ENCODE results near the gene PRF1.
"Not testable (repeated sequence)": the region's sequence is repeated elsewhere in the genome, so short reads cannot be mapped to it uniquely, and the experiment has no call there.

PRF1 gene

DNA sequence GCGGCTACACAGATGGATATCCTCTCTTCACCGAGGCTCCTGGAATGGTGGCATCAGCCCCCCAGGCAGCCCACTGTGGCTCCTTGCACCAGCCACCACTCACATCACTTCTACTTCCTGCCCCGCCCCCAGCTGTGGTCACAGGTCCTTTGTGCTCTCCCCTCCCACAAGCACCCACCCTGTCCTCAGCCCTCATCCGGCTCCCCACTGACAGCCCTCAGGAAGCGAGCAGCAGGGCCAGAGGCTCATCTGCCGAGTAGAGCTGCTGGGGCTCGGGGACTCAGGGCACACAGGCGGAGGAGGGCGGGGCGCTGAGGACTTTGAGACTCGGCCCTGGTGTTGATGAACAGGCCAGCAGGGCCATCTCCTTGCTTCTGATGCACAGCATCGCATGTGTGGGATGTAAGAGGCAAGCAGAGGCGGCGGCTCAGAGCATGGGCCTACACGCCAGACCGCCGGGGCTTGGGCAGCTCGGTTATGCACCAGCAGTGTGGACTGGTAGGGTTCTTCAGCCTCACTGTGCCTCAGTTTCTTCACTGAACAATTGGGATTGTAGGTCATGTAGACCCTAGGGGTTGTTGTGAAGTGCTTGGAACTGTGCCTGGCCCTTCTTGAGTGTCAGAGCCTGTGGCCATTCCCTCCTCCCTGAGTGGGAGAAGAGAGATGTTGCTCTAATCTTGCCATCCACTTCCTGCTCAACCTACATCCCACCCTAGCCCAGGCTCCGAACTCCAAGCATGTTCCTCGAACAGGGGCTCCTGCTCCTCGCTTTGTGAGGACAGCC is at the start of gene PRF1:
Gene PRF1 (minus strand): TSS at position 77 of the 784 bp plus-strand sequence. CDS start 1,839 bp downstream, outside the sequence.
- H3K4me3 ChIP-seq (ENCODE audit: low read length) = no peak within 1 kb of the TSS
- no peak for TF ChIP-seq CTCF (conservative IDR thresholded peaks at IDR 0.05; ENCODE audit: low read length)
- no peak for DNase-seq (ENCODE audit: low read depth)

GRCh38 chr10:70651661-70652060 is 49.1 kb upstream of the PRF1 start:
- no peak for DNase-seq (ENCODE audit: low read depth)
- no peak overlapping the region for H3K4me3 ChIP-seq (ENCODE audit: low read length)
- TF ChIP-seq CTCF (conservative IDR thresholded peaks at IDR 0.05; ENCODE audit: low read length) = no peak

GRCh38 chr10:70650718-70651117 is 48.2 kb upstream of the PRF1 start:
- no peak for DNase-seq (ENCODE audit: low read depth)
- TF ChIP-seq CTCF (conservative IDR thresholded peaks at IDR 0.05; ENCODE audit: low read length) = no peak
- H3K4me3 ChIP-seq (ENCODE audit: low read length) = no peak overlapping the region

DNA sequence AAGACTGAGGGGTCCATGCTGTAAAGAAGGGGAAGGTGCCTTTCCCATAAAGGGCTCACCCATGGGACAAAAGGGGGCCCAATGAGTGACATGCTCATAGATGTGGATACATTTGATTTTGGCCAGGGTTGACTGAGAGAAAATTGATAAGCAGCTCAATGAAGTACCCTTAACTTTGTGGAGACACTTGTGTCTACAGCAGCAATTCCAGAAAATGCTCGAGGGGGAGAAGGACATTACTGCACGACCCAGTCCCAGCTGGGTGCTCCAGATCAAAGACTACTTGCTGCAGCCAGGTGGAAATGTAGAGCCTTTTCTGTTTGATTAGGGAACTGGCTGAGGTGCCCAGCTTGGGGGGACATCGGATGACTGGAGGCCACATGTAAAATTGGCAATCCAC is 47.6 kb upstream of the PRF1 start:
- DNase-seq (ENCODE audit: low read depth) = no peak
- no peak for TF ChIP-seq CTCF (conservative IDR thresholded peaks at IDR 0.05; ENCODE audit: low read length)
- H3K4me3 ChIP-seq (ENCODE audit: low read length) = no peak overlapping the region

GRCh38 chr10:70649526-70649925 is 47.0 kb upstream of the PRF1 start:
- H3K4me3 ChIP-seq (ENCODE audit: low read length) = no peak overlapping the region
- DNase-seq (ENCODE audit: low read depth) = peak; percentile 74
- no peak for TF ChIP-seq CTCF (conservative IDR thresholded peaks at IDR 0.05; ENCODE audit: low read length)

GRCh38 chr10:70648427-70648826 is 45.9 kb upstream of the PRF1 start:
- TF ChIP-seq CTCF (conservative IDR thresholded peaks at IDR 0.05; ENCODE audit: low read length) = no peak
- H3K4me3 ChIP-seq (ENCODE audit: low read length) = no peak overlapping the region
- DNase-seq (ENCODE audit: low read depth) = no peak

DNA sequence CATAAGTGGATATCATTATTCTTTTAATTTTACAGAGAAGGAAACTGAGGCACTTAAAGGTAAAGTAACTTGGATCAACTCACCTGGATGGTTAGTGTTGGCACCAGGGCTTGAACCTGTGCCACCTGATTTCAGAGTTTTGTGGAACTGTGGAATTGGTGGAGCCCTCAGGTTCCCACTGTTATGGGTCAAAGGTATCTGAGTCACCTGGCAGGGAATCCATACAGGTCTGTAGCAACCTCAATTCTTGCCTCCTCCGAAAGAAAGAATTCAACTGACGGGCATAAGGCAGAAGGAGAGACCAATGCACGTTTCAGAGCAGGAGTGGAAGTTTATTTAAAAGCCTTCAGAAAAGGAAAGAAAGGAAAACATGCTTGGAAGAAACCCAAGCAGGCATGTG is 44.5 kb upstream of the PRF1 start:
- no peak for TF ChIP-seq CTCF (conservative IDR thresholded peaks at IDR 0.05; ENCODE audit: low read length)
- H3K4me3 ChIP-seq (ENCODE audit: low read length) = no peak overlapping the region
- DNase-seq (ENCODE audit: low read depth) = no peak

DNA sequence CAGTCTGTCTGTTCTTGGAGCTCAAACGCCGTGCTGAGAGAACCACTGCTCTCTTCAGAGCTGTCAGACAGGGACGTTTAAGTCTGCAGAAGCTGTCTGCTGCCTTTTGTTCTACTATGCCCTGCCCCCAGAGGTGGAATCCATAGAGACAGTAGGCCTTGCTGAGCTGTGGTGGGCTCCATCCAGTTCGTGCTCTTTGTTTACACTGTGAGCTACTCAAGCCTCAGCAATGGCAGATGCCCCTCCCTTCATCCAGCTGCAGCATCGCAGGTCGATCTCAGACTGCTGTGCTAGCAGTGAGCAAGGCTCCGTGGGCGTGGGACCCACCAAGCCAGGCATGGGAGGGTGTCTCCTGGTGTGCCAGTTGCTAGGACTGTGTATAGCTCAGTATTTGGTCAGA is 42.4 kb upstream of the PRF1 start:
- H3K4me3 ChIP-seq (ENCODE audit: low read length); DNase-seq (ENCODE audit: low read depth): not testable (repeated sequence)

- DNase-seq (ENCODE audit: low read depth) = not testable (repeated sequence)
Observed at GRCh38 chr10:70643272-70643671, 40.7 kb upstream of the PRF1 start.

DNA sequence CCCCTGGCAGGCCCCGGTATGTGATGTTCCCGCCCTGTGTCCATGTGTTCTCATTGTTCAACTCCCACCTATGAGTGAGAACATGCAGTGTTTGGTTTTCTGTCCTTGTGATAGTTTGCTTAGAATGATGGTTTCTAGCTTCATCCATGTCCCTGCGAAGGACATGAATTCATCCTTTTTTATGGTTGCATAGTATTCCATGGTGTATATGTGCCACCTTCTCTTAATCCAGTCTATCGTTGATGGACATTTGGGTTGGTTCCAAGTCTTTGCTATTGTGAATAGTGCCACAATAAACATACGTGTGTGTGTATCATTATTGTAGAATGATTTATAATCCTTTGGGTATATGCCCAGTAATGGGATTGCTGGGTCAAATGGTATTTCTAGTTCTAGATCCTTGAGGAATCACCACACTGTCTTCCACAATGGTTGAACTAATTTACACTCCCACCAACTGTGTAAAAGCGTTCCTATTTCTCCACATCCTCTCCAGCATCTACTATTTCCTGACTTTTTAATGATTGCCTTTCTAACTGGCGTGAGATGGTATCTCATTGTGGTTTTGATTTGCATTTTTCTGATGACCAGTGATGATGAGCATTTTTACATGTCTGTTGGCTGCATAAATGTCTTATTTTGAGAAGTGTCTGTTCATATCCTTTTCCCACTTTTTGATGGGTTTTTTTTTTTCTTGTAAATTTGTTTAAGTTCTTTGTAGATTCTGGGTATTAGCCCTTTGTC is 37.3 kb upstream of the PRF1 start:
- not testable (repeated sequence) for H3K4me3 ChIP-seq (ENCODE audit: low read length); DNase-seq (ENCODE audit: low read depth)

More at GRCh38 chr10:70643272-70643671, 40.7 kb upstream of the PRF1 start:
- H3K4me3 ChIP-seq (ENCODE audit: low read length) = not testable (repeated sequence)
